OCI-LY7 (cell line): ENCODE results near the gene AGFG1. TPM values are rescaled to one million over a fixed set of nuclear protein-coding genes. Genes with fewer than 3 reads are reported as not detected.

Source experiments
- BruUV-seq: library from RNA; stranded (reverse); fragments of 400-500 nt; replicated peaks from 2 replicates; lab custom pipeline; 2021; lab: Mats Ljungman, UMichigan
- CTCF ChIA-PET: fragments of 300-600 bp; sonication (Branson Sonifier 250); formaldehyde crosslinking; loops from one replicate; lab custom pipeline; 2022; ENCODE audit warnings: antibody characterized with exemption; ENCODE audit not compliant: unreplicated experiment; lab: Charles Lee
- POLR2A ChIA-PET: fragments of 300-600 bp; sonication (Branson Sonifier 250); formaldehyde crosslinking; loops from one replicate; lab custom pipeline; 2022; ENCODE audit warnings: antibody characterized with exemption; lab: Charles Lee
- DNase-seq: peaks from one replicate; pipeline ENCODE4 v3.0.0-alpha.2; 2015; ENCODE audit warnings: low spot score
- H2AFZ ChIP-seq: fragments of 200-600 bp; sonication (generic), shearing (Covaris generic); 2 replicates; pipeline ENCODE4 v1.6.1; 2014; ENCODE audit warnings: mild to moderate bottlenecking, antibody characterized with exemption, low read length, moderate library complexity
- H3K27ac ChIP-seq: fragments of 200-600 bp; sonication (generic); 2 replicates; pipeline ENCODE4 v1.5.1; 2014; ENCODE audit warnings: mixed run types, low read depth, mild to moderate bottlenecking, moderate library complexity, low read length, inconsistent platforms; ENCODE audit not compliant: poor library complexity, severe bottlenecking
- H3K36me3 ChIP-seq: fragments of 200-600 bp; sonication (generic); 2 replicates; pipeline ENCODE4 v1.6.1; 2014; ENCODE audit warnings: mild to moderate bottlenecking, antibody characterized with exemption, low read length, moderate library complexity, mixed read lengths; ENCODE audit not compliant: insufficient read depth
- H3K4me1 ChIP-seq: fragments of 200-600 bp; sonication (generic); 2 replicates; pipeline ENCODE4 v1.5.1; 2014; ENCODE audit warnings: mild to moderate bottlenecking, low read length; ENCODE audit not compliant: insufficient read depth, poor library complexity, severe bottlenecking
- H3K4me2 ChIP-seq: fragments of 200-600 bp; sonication (generic); 2 replicates; pipeline ENCODE4 v1.6.1; 2014; ENCODE audit warnings: mild to moderate bottlenecking, low read length
- H3K4me3 ChIP-seq: fragments of 200-600 bp; sonication (generic); 2 replicates; pipeline ENCODE4 v1.5.1; 2014; ENCODE audit warnings: mild to moderate bottlenecking, low read depth, low read length; ENCODE audit not compliant: poor library complexity, severe bottlenecking
- H3K79me2 ChIP-seq: fragments of 200-600 bp; sonication (generic); 2 replicates; pipeline ENCODE4 v1.6.1; 2016; ENCODE audit warnings: low read depth, mild to moderate bottlenecking, low read length, moderate library complexity, mixed read lengths; ENCODE audit not compliant: insufficient read depth
- H3K9me2 ChIP-seq: fragments of 200-600 bp; sonication (generic); 2 replicates; pipeline ENCODE4 v1.6.1; 2016; ENCODE audit warnings: mild to moderate bottlenecking, low read length, mixed read lengths; ENCODE audit not compliant: insufficient read depth
- H3K9me3 ChIP-seq: fragments of 200-600 bp; sonication (generic); 2 replicates; pipeline ENCODE4 v1.6.1; 2014; ENCODE audit warnings: mild to moderate bottlenecking, mixed run types, low read length, mixed read lengths
- H4K20me1 ChIP-seq: fragments of 200-600 bp; sonication (generic); 2 replicates; pipeline ENCODE4 v1.6.1; 2014; ENCODE audit warnings: mild to moderate bottlenecking, antibody characterized with exemption, low read length, moderate library complexity, mixed read lengths; ENCODE audit not compliant: insufficient read depth
- CTCF ChIP-seq: fragments of 200-600 bp; sonication (generic); conservative IDR thresholded peaks from 2 replicates; pipeline ENCODE4 v1.5.1; 2014; ENCODE audit warnings: mild to moderate bottlenecking, antibody characterized with exemption, low read length, moderate library complexity, mixed read lengths
- EZH2phosphoT487 ChIP-seq: fragments of 200-600 bp; sonication (generic); IDR thresholded peaks from 2 replicates; pipeline ENCODE4 v1.6.1; 2018; ENCODE audit warnings: low read depth, borderline replicate concordance, mild to moderate bottlenecking, mixed run types, antibody characterized with exemption, low read length, moderate library complexity, mixed read lengths
- intact Hi-C: fragments of 100-400 bp; cut with micrococcal nuclease; formaldehyde crosslinking; loops from one replicate; pipeline ENCODE4 v1.10.0; 2022; ENCODE audit not compliant: unreplicated experiment
- total RNA-seq, 2 experiments: library from RNA; depleted of rRNA in 1 of 2; stranded (reverse); fragments of >200 nt in 1 of 2; shearing (Covaris generic) in 1 of 2; gene quantifications; 2 replicates each; pipeline ENCODE4 v1.2.3, GENCODE V29; 2014 to 2022

Gene AGFG1
- total RNA-seq, 2 experiments from 2014 or later, result 37.6 to 65.4 TPM

- intact Hi-C loops, result no loop called here
- peaks cover 93% of the 10 kb centered on the region for H3K79me2 ChIP-seq
- no peak overlapping the region for H3K4me2 ChIP-seq
- no peak for TF ChIP-seq EZH2phosphoT487
- TF ChIP-seq CTCF, result no peak
- H3K4me3 ChIP-seq, result no peak overlapping the region
- no TSS peak for BruUV-seq
- no peak for DNase-seq
- H2AFZ ChIP-seq, result no peak overlapping the region
- H3K9me3 ChIP-seq, result no peaks in the 10 kb centered on the region
- no peaks in the 10 kb centered on the region for H3K36me3 ChIP-seq
- H3K9me2 ChIP-seq, result no peaks in the 10 kb centered on the region
- POLR2A ChIA-PET, result interaction anchor here (1.0 kb wide), 1 partner anchor 9 kb away, joined by 3 read pairs; no protein-coding TSS in a partner anchor
- H3K4me1 ChIP-seq, result no peaks in the 10 kb centered on the region
- CTCF ChIA-PET, result no interaction called here
- H4K20me1 ChIP-seq, result peaks cover 52% of the 10 kb centered on the region
- no peak overlapping the region for H3K27ac ChIP-seq
Measured at GRCh38 chr2:227509824-227510619, 38.1 kb downstream of the AGFG1 start.

- H3K4me1 ChIP-seq, result no peaks in the 10 kb centered on the region
- DNase-seq, result no peak
- H2AFZ ChIP-seq, result no peak overlapping the region
- no peak overlapping the region for H3K4me2 ChIP-seq
- H3K4me3 ChIP-seq, result no peak overlapping the region
- no peak overlapping the region for H3K27ac ChIP-seq
- H4K20me1 ChIP-seq, result peaks cover 49% of the 10 kb centered on the region
- peaks cover 93% of the 10 kb centered on the region for H3K79me2 ChIP-seq
- intact Hi-C loops, result no loop called here
- H3K36me3 ChIP-seq, result no peaks in the 10 kb centered on the region
- ChIA-PET CTCF (no interaction called here), POLR2A (interaction anchor here (1.6 kb wide), 1 partner anchor 10 kb away, joined by 6 read pairs; no protein-coding TSS in a partner anchor)
- H3K9me2 ChIP-seq, result no peaks in the 10 kb centered on the region
- no peaks in the 10 kb centered on the region for H3K9me3 ChIP-seq
- TF ChIP-seq EZH2phosphoT487 (no peak), CTCF (no peak)
- BruUV-seq, result no TSS peak
Measured at GRCh38 chr2:227510620-227510958, 38.6 kb downstream of the AGFG1 start.
